B cell (primary cell): ENCODE results near the gene PPM1M. TPM values are rescaled to one million over a fixed set of nuclear protein-coding genes. Genes with fewer than 3 reads are reported as not detected.
A peak's percentile ranks its signal among the peaks of the same experiment; 100 is the strongest.

ENCODE experiments used
- ATAC-seq: fragments of 200-7000 bp; cut with Tn5 transposase; one replicate; pipeline ENCODE4 v1.10.0; 2021; ENCODE audit warnings: low read depth, mild to moderate bottlenecking, moderate number of reproducible peaks, moderate library complexity
- CTCF ChIA-PET: fragments of 350-600 bp; sonication (Branson Sonifier 250); formaldehyde crosslinking; loops from one replicate; lab custom pipeline; 2021; ENCODE audit warnings: antibody characterized with exemption, inconsistent platforms; lab: Charles Lee
- POLR2A ChIA-PET: fragments of 350-600 bp; sonication (Branson Sonifier 250); formaldehyde crosslinking; loops from one replicate; lab custom pipeline; 2021; ENCODE audit warnings: antibody characterized with exemption; lab: Charles Lee
- DNase-seq: peaks from one replicate; pipeline ENCODE4 v3.0.0; 2013
- H2AFZ ChIP-seq: 2 replicates; pipeline ENCODE4 v1.6.1; 2012; ENCODE audit warnings: mild to moderate bottlenecking, low read depth, low read length; ENCODE audit not compliant: insufficient read depth, poor library complexity, severe bottlenecking
- H3K27ac ChIP-seq, 2 donors: 1 replicate in 1 of 2; 2 replicates in 1 of 2; pipeline ENCODE4 v1.5.1; 2012 to 2013; ENCODE audit warnings: low read length in 2 of 2, mild to moderate bottlenecking in 2 of 2, moderate library complexity in 1 of 2
- H3K27me3 ChIP-seq, 4 experiments: fragments of 200-600 bp in 1 of 4; sonication (generic) in 1 of 4; replicated peaks in 1 of 4; 1 replicate in 2 of 4; 2 replicates in 2 of 4; pipeline versions ENCODE4 v1.6.1 to v1.7.0; 2013 to 2016; ENCODE audit warnings: low read length in 3 of 4, mild to moderate bottlenecking in 2 of 4, mixed read lengths in 1 of 4, moderate library complexity in 1 of 4; ENCODE audit not compliant: insufficient read depth in 4 of 4, control insufficient read depth in 3 of 4; ENCODE audit errors: control extremely low read depth in 1 of 4
- H3K36me3 ChIP-seq, 2 experiments: replicated peaks in 1 of 2; 1 replicate in 1 of 2; 2 replicates in 1 of 2; pipeline versions ENCODE4 v1.6.1 to v1.7.1; 2013; ENCODE audit warnings: low read length in 1 of 2; ENCODE audit not compliant: insufficient read depth in 2 of 2, control insufficient read depth in 1 of 2; ENCODE audit errors: control extremely low read depth in 1 of 2, extremely low read depth in 1 of 2
- H3K4me1 ChIP-seq, 2 donors: fragments of 200-600 bp in 1 of 2; sonication (generic) in 1 of 2; 1 replicate in 1 of 2; 2 replicates in 1 of 2; pipeline versions ENCODE4 v1.5.1 to v1.6.1; 2013 to 2017; ENCODE audit warnings: low read length in 2 of 2; ENCODE audit not compliant: control insufficient read depth in 2 of 2, insufficient read depth in 2 of 2
- H3K4me2 ChIP-seq: replicated peaks from 2 replicates; pipeline ENCODE3; 2012; ENCODE audit warnings: mild to moderate bottlenecking, low read depth, low read length; ENCODE audit not compliant: poor library complexity, severe bottlenecking
- H3K4me3 ChIP-seq, 5 experiments: fragments of 200-600 bp in 1 of 5; sonication (generic) in 1 of 5; 1 replicate in 3 of 5; 2 replicates in 2 of 5; pipeline versions ENCODE4 v1.5.1 to v1.7.0; 2011 to 2016; ENCODE audit warnings: low read length in 4 of 5, mild to moderate bottlenecking in 4 of 5, low read depth in 2 of 5, control low read depth in 1 of 5, moderate library complexity in 1 of 5; ENCODE audit not compliant: insufficient read depth in 1 of 5; ENCODE audit errors: control extremely low read depth in 1 of 5, extremely low read depth in 1 of 5
- H3K79me2 ChIP-seq: fragments of 200-600 bp; sonication (generic); one replicate; pipeline ENCODE4 v1.6.0; 2016; ENCODE audit warnings: low read length; ENCODE audit not compliant: control insufficient read depth, insufficient read depth
- H3K9ac ChIP-seq: fragments of 200-600 bp; sonication (generic); 2 replicates; pipeline ENCODE4 v1.6.1; 2017; ENCODE audit warnings: mild to moderate bottlenecking, low read length, moderate library complexity
- H3K9me3 ChIP-seq, 3 donors: one replicate each; pipeline versions ENCODE4 v1.6.1 to v1.7.1; 2013; ENCODE audit warnings: low read length in 2 of 3; ENCODE audit not compliant: control insufficient read depth in 2 of 3, insufficient read depth in 1 of 3; ENCODE audit errors: control extremely low read depth in 1 of 3
- H4K20me1 ChIP-seq: 2 replicates; pipeline ENCODE4 v1.6.0; 2012; ENCODE audit warnings: mild to moderate bottlenecking, low read length; ENCODE audit not compliant: insufficient read depth, control insufficient read depth, poor library complexity, severe bottlenecking
- H3K27ac Mint-ChIP-seq: one replicate; pipeline ENCODE4 v1.8.0; 2021; ENCODE audit warnings: mixed read lengths
- H3K27me3 Mint-ChIP-seq: one replicate; pipeline ENCODE4 v1.8.0; 2021; ENCODE audit warnings: mixed read lengths
- H3K4me1 Mint-ChIP-seq: one replicate; pipeline ENCODE4 v1.8.0; 2021; ENCODE audit warnings: mixed read lengths
- H3K4me3 Mint-ChIP-seq: one replicate; pipeline ENCODE4 v1.8.0; 2021; ENCODE audit warnings: mixed read lengths
- H3K9me3 Mint-ChIP-seq: one replicate; pipeline ENCODE4 v1.8.0; 2022; ENCODE audit warnings: mixed read lengths; ENCODE audit not compliant: insufficient read depth
- CTCF ChIP-seq: fragments of 200-600 bp; IDR thresholded peaks from one replicate; pipeline ENCODE4 v1.8.0; 2022; ENCODE audit warnings: antibody characterized with exemption, mild to moderate bottlenecking
- EZH2 ChIP-seq: IDR thresholded peaks from 2 replicates; pipeline ENCODE4 v1.6.1; 2012; ENCODE audit warnings: borderline replicate concordance, low read depth, mild to moderate bottlenecking, moderate library complexity, low read length; ENCODE audit not compliant: insufficient read depth, poor library complexity, severe bottlenecking
- WGBS: methylation state at CpG from one replicate; pipeline ENCODE4 v1.1.5; 2013; ENCODE audit warnings: missing lambda C conversion rate; ENCODE audit not compliant: insufficient coverage; 5-methylcytosine and 5-hydroxymethylcytosine counted together
- intact Hi-C: fragments of 100-400 bp; cut with micrococcal nuclease; formaldehyde crosslinking; loops from one replicate; pipeline ENCODE4 v1.10.0; 2022
- polyA plus RNA-seq: library from polyadenylated mRNA; depleted of rRNA; stranded (reverse); fragments of >200 nt; gene quantifications from 2 replicates; pipeline ENCODE4 v1.2.3, GENCODE V29; 2012
- total RNA-seq, 2 donors: library from RNA; stranded (reverse); fragments of 120-200 nt in 1 of 2; gene quantifications; 1 replicate in 1 of 2; 2 replicates in 1 of 2; pipeline versions ENCODE4 v1.2.3 to v1.2.4, GENCODE V29; 2013 to 2022

Gene PPM1M
- total and polyA plus RNA-seq, 2 donors (not counting 1 experiment from before 2014, with no cell fraction given), result 45.0 to 65.2 TPM

- H2AFZ ChIP-seq, result no peak overlapping the region
- ChIA-PET CTCF (interaction anchor here (0.5 to 2.4 kb wide), 4 partner anchors 15 to 90 kb away, joined by 4 to 13 read pairs (median 5); no protein-coding TSS in a partner anchor), POLR2A (interaction anchor here (0.9 to 1.3 kb wide), 3 partner anchors 10 to 31 kb away, joined by 4 to 6 read pairs (median 5); partner anchors contain the start of genes TWF2 and WDR82)
- peaks cover 0 to 34% of the 10 kb centered on the region in 2 experiments for H3K36me3 ChIP-seq
- DNase-seq, result no peak
- H3K4me3 ChIP-seq, result no peak overlapping the region
- Mint-ChIP-seq H3K4me3 (no peak overlapping the region), H3K4me1 (peaks cover 58% of the 10 kb centered on the region), H3K27ac (peak overlapping the region; percentile 39), H3K9me3 (no peaks in the 10 kb centered on the region), H3K27me3 (no peaks in the 10 kb centered on the region)
- intact Hi-C loops, result no loop called here
- no peaks in the 10 kb centered on the region for H3K9me3 ChIP-seq
- no peak overlapping the region for H3K9ac ChIP-seq
- TF ChIP-seq CTCF (no peak), EZH2 (no peak)
- H3K4me1 ChIP-seq, result peaks cover 43 to 52% of the 10 kb centered on the region in 2 donors
- H3K4me2 ChIP-seq, result no peak overlapping the region
- 91% methylated on average over 10 of the region's 10 CpGs for WGBS
- no peaks in the 10 kb centered on the region for H3K27me3 ChIP-seq
- H3K27ac ChIP-seq, result peak overlapping the region in 1 of 2 donors; percentile 9
- H4K20me1 ChIP-seq, result peaks cover 5% of the 10 kb centered on the region
- no peak for ATAC-seq
- no peaks in the 10 kb centered on the region for H3K79me2 ChIP-seq
Observed at GRCh38 chr3:52248816-52249547, 3.4 kb downstream of the PPM1M start.

GRCh38 chr3:52249683-52250082 is 4.1 kb downstream of the PPM1M start:
- Histone ChIP-seq H3K9ac (no peak overlapping the region), H3K27ac (peak overlapping the region in 1 of 2 donors; percentile 89), H3K4me2 (no peak overlapping the region), H3K4me1 (peaks cover 41 to 51% of the 10 kb centered on the region in 2 donors), H3K4me3 (no peak overlapping the region), H3K36me3 (peaks cover 0 to 38% of the 10 kb centered on the region in 2 experiments), H2AFZ (no peak overlapping the region), H4K20me1 (peaks cover 6% of the 10 kb centered on the region), H3K27me3 (no peaks in the 10 kb centered on the region), H3K9me3 (no peaks in the 10 kb centered on the region), H3K79me2 (no peaks in the 10 kb centered on the region)
- DNase-seq (no peak), ATAC-seq (no peak)
- Mint-ChIP-seq H3K27ac (peak overlapping the region; percentile 39), H3K4me3 (no peak overlapping the region), H3K9me3 (no peaks in the 10 kb centered on the region), H3K4me1 (peaks cover 57% of the 10 kb centered on the region), H3K27me3 (no peaks in the 10 kb centered on the region)
- no peak for TF ChIP-seq EZH2
- no peak for TF ChIP-seq CTCF
- WGBS, result 89% methylated on average over 6 of the region's 6 CpGs
- intact Hi-C loops, result no loop called here
- POLR2A ChIA-PET, result interaction anchor here (1.1 to 1.3 kb wide), 2 partner anchors 11 to 30 kb away, joined by 4 to 6 read pairs; partner anchors contain the start of gene TWF2
- CTCF ChIA-PET, result interaction anchor here (1.1 to 2.4 kb wide), 4 partner anchors 15 to 89 kb away, joined by 3 to 13 read pairs (median 5); partner anchors contain the start of gene WDR82
